GM18868 (cell line): ENCODE data around the gene VPS35.
A peak's percentile ranks its signal among the peaks of the same experiment; 100 is the strongest.

Experiments used
- ATAC-seq: cut with Tn5 transposase; IDR thresholded peaks from one replicate; pipeline ENCODE4 v1.9.1; 2021; ENCODE audit warnings: mild to moderate bottlenecking, moderate library complexity; ENCODE audit not compliant: unreplicated experiment

Gene VPS35

GRCh38 chr16:46620266-46621005, 68.5 kb downstream of the VPS35 start:
- peak; percentile 18 for ATAC-seq

- ATAC-seq: no peak
These were observed 70.5 kb downstream of the VPS35 start for GRCh38 chr16:46618516-46618915.

GRCh38 chr16:46614006-46614405, 75.0 kb downstream of the VPS35 start:
- ATAC-seq: no peak

GRCh38 chr16:46613352-46613751, 75.6 kb downstream of the VPS35 start:
- no peak for ATAC-seq

GRCh38 chr16:46612121-46612520, 76.9 kb downstream of the VPS35 start:
- peak; percentile 81 for ATAC-seq

GRCh38 chr16:46607529-46607928, 81.4 kb downstream of the VPS35 start:
- ATAC-seq: no peak

GRCh38 chr16:46606231-46606630, 82.7 kb downstream of the VPS35 start:
- ATAC-seq: no peak
